ENCODE results near the gene SIK3. TPM values are rescaled to one million over a fixed set of nuclear protein-coding genes. Genes with fewer than 3 reads are reported as not detected.

The SIK3 gene
- total and polyA plus RNA-seq, 2 donors (not counting 3 experiments of a cell fraction or from before 2014, with no cell fraction given): 10.3 to 21.3 TPM

GRCh38 chr11:116964269-116964668 lies 134.0 kb downstream of the SIK3 start:
- H2AFZ ChIP-seq (ENCODE audit: low read depth, low read length): no peak overlapping the region
- no peaks in the 10 kb centered on the region for H3K27me3 ChIP-seq (ENCODE audit: control insufficient read depth in 2 of 2, insufficient read depth in 2 of 2, low read length in 2 of 2)
- CTCF ChIA-PET: no interaction called here
- no peak overlapping the region for H3K27ac ChIP-seq (ENCODE audit: insufficient read depth, low read depth, low read length)
- DNase-seq (ENCODE audit: low read depth, low spot score) (no peak), FAIRE-seq (no peak)
- H3K4me3 ChIP-seq (replicated peaks in 1 of 3; ENCODE audit: insufficient read depth in 1 of 3, low read depth in 1 of 3, low read length in 3 of 3): no peak overlapping the region
- no peaks in the 10 kb centered on the region for H3K9me3 ChIP-seq (replicated peaks; ENCODE audit: control insufficient read depth, insufficient read depth, low read length)
- H3K79me2 ChIP-seq (ENCODE audit: control insufficient read depth, insufficient read depth, low read length): no peaks in the 10 kb centered on the region
- TF ChIP-seq POLR2A (IDR thresholded peaks at IDR 0.05; ENCODE audit: low read depth, low read length) (no peak), POLR2AphosphoS5 (IDR thresholded peaks at IDR 0.05; ENCODE audit: insufficient read depth, low read depth, low read length) (no peak), JUN (IDR thresholded peaks at IDR 0.05; ENCODE audit: borderline replicate concordance, insufficient read depth, insufficient read length, low read depth) (no peak), GATA2 (IDR thresholded peaks at IDR 0.05; ENCODE audit: insufficient read depth, insufficient read length, low read depth, low read length) (no peak), EZH2 (IDR thresholded peaks at IDR 0.05; ENCODE audit: borderline replicate concordance, low read depth, low read length, severe bottlenecking) (no peak), MAX (IDR thresholded peaks at IDR 0.05; ENCODE audit: insufficient read depth, insufficient read length) (no peak), FOS (IDR thresholded peaks at IDR 0.05; ENCODE audit: borderline replicate concordance, insufficient read depth, low read length) (no peak), CTCF (IDR thresholded peaks at IDR 0.05; ENCODE audit: extremely low read depth in 1 of 2, insufficient read depth in 1 of 2, low read depth in 1 of 2, low read length in 2 of 2) (no peak)
- POLR2A ChIA-PET: no interaction called here
- no TSS peak for BruUV-seq (replicated peaks)
- H3K4me1 ChIP-seq (ENCODE audit: control insufficient read depth, extremely low read depth, insufficient read depth, low read length): peaks cover 6% of the 10 kb centered on the region
- peaks cover 6% of the 10 kb centered on the region for H4K20me1 ChIP-seq (replicated peaks; ENCODE audit: control insufficient read depth, extremely low read depth, insufficient read depth, low read length)
- H3K36me3 ChIP-seq (ENCODE audit: control insufficient read depth in 2 of 2, extremely low read depth in 1 of 2, insufficient read depth in 2 of 2, low read length in 2 of 2): no peaks in the 10 kb centered on the region
- H3K4me2 ChIP-seq (ENCODE audit: insufficient read depth, low read length): no peak overlapping the region
- no peak overlapping the region for H3K9ac ChIP-seq (replicated peaks; ENCODE audit: extremely low read depth, insufficient read depth, low read length)
- no peaks in the 10 kb centered on the region for H3K9me1 ChIP-seq (replicated peaks; ENCODE audit: control insufficient read depth, extremely low read depth, insufficient read depth, low read length)
- intact Hi-C loops (cut with micrococcal nuclease): no loop called here
- dilution Hi-C loops (cut with MboI; ENCODE audit: extremely low pct_ligation_motif_present, low sequenced_read_pairs): no loop called here

Data from endothelial cell of umbilical vein (primary cell).